GM13976 (cell line): Measurements from ENCODE around the gene CDKN1B.

Experiments
- DNase-seq: peaks from one replicate; pipeline ENCODE4 v3.0.0; 2012; ENCODE audit warnings: low spot score
- in situ Hi-C: fragments of 300-500 bp; cut with MboI; formaldehyde crosslinking; loops from one replicate; pipeline ENCODE4 v1.12.0; 2022; ENCODE audit warnings: low sequenced_read_pairs, mixed read lengths, inconsistent platforms; ENCODE audit not compliant: unreplicated experiment
- TF ChIP-seq, protein P1 (sequence below): IDR thresholded peaks from 2 replicates; pipeline ENCODE4 v1.5.1; 2012; ENCODE audit warnings: borderline replicate concordance, mild to moderate bottlenecking; ENCODE audit not compliant: insufficient read depth; ENCODE audit errors: extremely low read depth, missing control alignments, control extremely low read depth

CDKN1B gene

DNA sequence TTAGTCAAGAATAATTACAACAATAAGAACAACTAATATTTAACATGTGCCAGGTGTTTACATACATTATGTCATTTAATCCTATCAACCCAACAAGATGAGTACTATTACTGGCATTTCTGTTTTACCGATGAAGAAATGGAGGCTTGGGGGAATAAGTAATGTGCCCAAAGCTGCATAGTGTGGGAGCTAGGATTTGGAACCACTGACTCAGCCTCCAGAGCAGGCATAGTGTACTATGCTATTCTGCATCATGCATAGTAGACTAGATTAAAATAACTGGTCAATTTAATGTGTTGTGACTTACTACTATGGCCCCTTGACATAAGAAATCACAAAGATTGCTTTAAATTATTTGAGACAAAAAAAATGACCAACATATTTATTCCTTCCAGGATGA lies 30.7 kb upstream of the CDKN1B start:
- DNase-seq: no peak
- in situ Hi-C loops: no loop called here
- TF ChIP-seq, protein P1, sequence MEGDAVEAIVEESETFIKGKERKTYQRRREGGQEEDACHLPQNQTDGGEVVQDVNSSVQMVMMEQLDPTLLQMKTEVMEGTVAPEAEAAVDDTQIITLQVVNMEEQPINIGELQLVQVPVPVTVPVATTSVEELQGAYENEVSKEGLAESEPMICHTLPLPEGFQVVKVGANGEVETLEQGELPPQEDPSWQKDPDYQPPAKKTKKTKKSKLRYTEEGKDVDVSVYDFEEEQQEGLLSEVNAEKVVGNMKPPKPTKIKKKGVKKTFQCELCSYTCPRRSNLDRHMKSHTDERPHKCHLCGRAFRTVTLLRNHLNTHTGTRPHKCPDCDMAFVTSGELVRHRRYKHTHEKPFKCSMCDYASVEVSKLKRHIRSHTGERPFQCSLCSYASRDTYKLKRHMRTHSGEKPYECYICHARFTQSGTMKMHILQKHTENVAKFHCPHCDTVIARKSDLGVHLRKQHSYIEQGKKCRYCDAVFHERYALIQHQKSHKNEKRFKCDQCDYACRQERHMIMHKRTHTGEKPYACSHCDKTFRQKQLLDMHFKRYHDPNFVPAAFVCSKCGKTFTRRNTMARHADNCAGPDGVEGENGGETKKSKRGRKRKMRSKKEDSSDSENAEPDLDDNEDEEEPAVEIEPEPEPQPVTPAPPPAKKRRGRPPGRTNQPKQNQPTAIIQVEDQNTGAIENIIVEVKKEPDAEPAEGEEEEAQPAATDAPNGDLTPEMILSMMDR: no peak

DNA sequence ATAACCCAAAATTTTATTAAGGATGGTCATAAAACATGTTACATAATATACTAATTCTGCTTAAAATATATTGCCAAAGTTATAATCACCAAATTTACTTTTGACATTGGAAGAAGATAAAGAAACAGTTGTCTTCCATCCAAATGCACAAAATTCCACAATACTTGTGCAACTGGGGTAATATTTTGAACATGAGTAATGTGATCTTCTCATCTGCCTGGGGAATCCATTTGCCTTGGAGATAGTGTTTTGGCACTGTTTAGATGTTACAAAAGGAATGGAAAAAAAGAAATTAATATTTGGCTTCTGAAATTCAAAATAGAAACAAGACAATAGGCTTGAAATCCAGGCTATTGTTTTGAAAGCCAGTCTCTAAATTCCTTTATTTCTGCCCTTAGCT lies 30.2 kb upstream of the CDKN1B start:
- TF ChIP-seq, protein P1: no peak
- in situ Hi-C loops: no loop called here
- no peak for DNase-seq

DNA sequence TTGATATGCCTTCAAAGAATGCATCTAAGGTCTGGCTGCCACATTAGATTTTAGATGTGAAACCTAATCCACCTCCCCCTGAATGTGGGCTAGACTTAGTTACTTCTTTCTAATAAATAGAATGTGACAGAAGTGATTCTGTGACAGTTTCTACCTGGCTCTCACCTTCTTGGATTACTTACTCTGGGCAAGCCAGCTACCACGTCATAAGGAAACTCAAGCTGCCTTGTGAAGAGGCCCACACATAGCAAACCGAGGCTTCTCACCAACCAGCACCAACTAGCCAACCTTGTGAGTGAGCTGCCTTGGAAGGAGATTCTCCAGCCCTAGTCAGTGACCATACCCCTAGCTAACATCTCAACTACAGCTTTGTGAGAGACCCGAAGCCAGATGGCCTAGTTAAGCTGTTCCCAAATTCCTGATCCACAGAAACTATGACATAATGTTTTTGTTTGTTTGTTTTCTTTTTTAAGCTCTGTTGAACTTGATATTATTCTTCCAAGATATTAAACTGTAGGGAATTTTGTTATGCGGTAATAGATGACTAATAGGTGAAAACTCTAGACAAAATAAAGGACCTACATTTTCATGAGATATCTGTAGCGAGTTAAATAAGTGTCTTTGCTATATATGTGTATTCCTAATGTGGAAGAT lies 27.4 kb upstream of the CDKN1B start:
- in situ Hi-C loops: no loop called here
- TF ChIP-seq, protein P1: no peak
- no peak for DNase-seq

DNA sequence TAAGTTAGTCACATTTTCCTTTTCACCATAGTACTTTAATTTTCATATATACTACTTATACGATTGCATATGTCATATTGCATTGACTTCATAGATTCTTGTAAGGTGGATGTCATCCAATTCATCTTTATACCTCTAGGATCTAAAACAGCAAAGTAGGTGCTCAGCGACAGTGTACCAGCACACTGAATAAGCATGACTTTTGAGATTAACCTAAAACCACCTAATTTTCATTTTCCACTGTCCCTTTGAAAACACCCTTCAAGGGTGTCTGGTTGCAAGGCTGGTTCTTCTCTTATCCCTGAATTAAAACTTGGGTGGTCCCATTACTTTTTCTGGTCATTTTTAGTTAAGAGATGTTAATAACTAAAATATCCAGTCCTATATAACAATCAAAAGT lies 25.6 kb upstream of the CDKN1B start:
- in situ Hi-C loops: no loop called here
- TF ChIP-seq, protein P1: no peak
- no peak for DNase-seq

DNA sequence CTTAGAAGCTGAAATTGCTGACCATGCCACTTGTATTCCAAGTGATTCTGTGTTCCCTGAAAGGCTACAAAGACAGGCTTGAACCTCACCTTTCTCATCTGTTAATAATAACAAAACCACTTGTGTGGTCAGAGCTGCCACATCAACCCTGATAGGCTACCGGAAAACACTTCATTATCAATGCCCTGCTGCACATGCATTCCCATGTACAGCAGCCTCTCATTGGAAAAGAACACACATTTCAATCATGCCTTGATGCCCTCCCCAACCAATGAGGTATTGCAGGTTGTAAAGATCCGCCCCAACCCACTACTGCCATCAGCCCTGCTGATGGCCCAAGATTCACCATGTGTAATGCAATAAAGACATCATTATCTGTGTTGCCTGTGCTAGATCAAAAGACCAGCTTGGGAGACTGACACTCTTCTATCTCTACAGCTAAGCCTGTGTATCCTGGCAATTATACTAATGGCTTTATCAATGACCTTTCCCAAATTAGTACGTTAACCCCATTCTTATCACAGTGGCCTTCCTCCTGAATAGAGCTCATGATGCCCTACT lies 24.0 kb upstream of the CDKN1B start:
- no peak for DNase-seq
- TF ChIP-seq, protein P1: no peak
- in situ Hi-C loops: no loop called here

DNA sequence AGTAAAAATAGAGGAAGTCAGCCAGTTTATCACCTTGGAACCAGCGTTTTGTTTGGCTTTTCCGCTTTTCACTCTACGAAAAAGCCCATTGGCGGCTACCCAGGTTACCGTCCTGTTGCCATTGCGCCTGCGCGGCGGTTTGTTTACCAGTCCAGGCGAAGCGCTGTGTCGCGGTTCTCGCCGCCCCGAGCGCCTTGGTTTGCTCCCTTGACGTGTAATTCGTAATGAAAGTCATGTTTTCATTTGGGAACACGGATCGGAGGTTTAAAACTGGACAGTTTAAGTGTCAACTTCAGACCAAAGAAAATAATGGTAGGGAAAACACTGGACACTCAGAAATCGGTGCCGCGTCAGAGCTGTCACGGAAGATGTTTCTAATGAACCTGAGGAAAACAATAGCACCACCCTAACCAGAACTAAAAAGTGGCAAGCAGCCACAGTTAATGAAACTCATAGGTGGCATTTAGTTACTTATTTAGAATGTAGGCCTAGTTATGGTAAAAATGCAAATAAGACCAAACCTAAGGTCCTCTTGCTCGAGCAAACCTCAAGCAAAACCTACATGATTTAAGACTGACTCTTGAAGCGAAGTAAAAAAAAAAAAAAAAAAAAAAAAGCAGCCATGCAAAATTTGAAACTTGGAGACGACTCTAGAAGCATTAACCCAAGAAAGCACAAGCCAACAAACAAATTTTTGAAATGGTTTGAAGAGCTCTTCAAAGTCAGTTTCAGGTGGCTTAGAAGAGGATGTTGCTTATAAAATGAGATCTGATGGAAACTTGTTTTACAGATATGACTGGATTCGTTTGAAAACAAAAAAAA lies 20.4 kb upstream of the CDKN1B start:
- TF ChIP-seq, protein P1: no peak
- DNase-seq: peak; percentile 79
- in situ Hi-C loops: no loop called here
